Stimulated activated naive CD8-positive, alpha-beta T cell treated with anti-CD3 and anti-CD28 coated beads, Interleukin-15, Interleukin-2, amounts not matched to agents 100 ng/mL and 50 ng/mL, for 24 hours (primary cell): ENCODE measurements around the gene POU5F1.

Source experiments
- H3K27ac Mint-ChIP-seq: one replicate; pipeline ENCODE4 v1.8.0; 2021; ENCODE audit warnings: mild to moderate bottlenecking, mixed read lengths
- H3K27me3 Mint-ChIP-seq: one replicate; pipeline ENCODE4 v1.8.0; 2021; ENCODE audit warnings: mixed read lengths
- H3K36me3 Mint-ChIP-seq: one replicate; pipeline ENCODE4 v1.8.0; 2021; ENCODE audit warnings: low read depth, mixed read lengths
- H3K4me1 Mint-ChIP-seq: one replicate; pipeline ENCODE4 v1.8.0; 2021; ENCODE audit warnings: low read depth, mixed read lengths
- H3K4me3 Mint-ChIP-seq: one replicate; pipeline ENCODE4 v1.8.0; 2021; ENCODE audit warnings: mild to moderate bottlenecking, mixed read lengths
- H3K9me3 Mint-ChIP-seq: one replicate; pipeline ENCODE4 v1.8.0; 2021; ENCODE audit warnings: mixed read lengths

POU5F1 gene

DNA sequence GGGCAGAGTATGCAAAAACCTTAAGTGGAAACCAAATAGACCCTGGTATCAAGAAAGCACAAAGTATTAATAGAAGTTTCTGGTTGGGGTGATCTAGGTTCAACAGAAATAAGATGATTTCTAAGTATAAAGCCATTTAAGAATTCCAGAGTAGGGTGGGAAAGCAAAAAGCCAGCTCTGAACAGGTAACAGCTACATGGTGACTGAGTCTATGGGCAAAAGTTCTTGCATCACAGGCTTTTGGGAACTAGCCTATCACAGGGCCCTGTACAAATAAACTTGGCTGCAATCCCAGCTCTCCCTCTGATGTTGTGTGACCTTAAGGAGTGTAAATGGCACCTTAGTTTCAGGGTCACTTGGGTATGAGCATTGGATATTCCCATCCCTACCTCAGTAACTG is 6.6 kb downstream of the POU5F1 start:
- H3K9me3 Mint-ChIP-seq, result no peaks in the 10 kb centered on the region
- H3K4me3 Mint-ChIP-seq, result no peak overlapping the region
- H3K36me3 Mint-ChIP-seq, result peaks cover 30% of the 10 kb centered on the region
- no peak overlapping the region for H3K27ac Mint-ChIP-seq
- no peaks in the 10 kb centered on the region for H3K27me3 Mint-ChIP-seq
- peaks cover 48% of the 10 kb centered on the region for H3K4me1 Mint-ChIP-seq

DNA sequence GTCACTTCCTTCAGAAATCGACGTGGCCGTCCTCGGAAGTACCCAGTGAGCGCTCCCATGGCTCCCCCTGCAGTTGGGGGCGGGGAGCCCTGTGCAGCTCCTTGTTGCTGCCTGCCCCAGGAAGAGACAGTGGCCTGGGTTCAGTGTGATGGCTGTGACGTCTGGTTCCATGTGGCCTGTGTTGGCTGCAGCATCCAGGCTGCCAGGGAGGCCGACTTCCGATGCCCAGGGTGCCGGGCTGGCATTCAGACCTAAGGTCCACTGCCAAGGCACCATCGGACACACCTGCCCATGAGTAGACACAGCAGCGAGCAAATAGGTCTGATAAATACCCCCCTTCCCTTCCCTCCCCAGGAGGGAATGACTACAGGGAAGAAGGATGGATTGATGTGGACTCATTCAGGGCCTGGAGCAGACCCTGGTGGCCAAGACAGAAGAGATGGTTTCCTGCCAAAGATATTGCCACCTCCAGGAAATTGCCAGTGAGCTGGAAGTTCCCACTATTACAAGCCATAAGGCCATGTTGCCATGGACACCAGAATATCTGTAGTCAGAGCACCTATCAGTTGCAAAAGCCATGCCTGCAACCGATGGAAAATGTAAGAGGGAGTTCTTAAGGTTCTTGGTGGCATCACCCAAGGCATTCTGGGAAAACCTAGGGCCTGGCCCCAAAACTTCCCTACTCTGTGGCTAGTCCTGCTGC is 7.9 kb downstream of the POU5F1 start:
- no peaks in the 10 kb centered on the region for H3K27me3 Mint-ChIP-seq
- no peak overlapping the region for H3K4me3 Mint-ChIP-seq
- peaks cover 35% of the 10 kb centered on the region for H3K36me3 Mint-ChIP-seq
- peaks cover 55% of the 10 kb centered on the region for H3K4me1 Mint-ChIP-seq
- H3K9me3 Mint-ChIP-seq, result no peaks in the 10 kb centered on the region
- H3K27ac Mint-ChIP-seq, result no peak overlapping the region

DNA sequence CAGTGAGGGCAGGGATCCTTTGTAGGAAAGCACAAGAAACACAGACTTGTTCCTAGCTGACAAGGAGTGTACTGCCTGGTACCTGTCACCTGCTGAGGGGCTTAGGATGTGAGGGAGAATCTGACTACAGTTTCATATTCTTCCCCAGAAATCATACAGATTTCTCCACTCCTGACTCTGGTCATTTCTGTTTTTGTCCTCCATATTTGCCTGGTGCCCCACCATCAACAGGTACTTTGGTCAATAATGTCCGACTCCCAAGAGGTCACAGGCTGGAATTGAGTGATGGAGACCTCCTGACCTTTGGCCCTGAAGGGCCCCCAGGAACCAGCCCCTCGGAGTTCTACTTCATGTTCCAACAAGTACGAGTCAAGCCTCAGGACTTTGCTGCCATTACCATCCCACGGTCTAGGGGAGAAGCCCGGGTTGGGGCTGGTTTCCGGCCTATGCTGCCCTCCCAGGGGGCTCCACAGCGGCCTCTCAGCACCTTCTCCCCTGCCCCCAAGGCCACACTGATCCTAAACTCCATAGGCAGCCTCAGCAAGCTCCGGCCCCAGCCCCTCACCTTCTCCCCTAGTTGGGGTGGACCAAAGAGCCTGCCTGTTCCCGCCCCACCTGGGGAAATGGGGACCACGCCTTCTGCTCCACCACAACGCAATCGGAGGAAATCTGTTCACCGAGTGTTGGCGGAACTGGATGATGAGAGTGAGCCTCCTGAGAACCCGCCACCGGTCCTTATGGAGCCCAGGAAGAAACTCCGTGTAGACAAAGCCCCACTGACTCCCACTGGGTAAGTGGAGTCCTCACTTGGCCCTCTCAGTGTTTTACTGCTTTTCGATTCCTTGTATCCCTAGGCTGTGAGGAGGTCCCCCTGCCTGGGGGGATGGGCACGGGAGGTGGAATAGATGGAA is 9.0 kb downstream of the POU5F1 start:
- Mint-ChIP-seq H3K36me3 (peaks cover 36% of the 10 kb centered on the region), H3K4me1 (peaks cover 61% of the 10 kb centered on the region), H3K27me3 (no peaks in the 10 kb centered on the region), H3K9me3 (no peaks in the 10 kb centered on the region), H3K4me3 (peak overlapping the region; percentile 5), H3K27ac (no peak overlapping the region)

DNA sequence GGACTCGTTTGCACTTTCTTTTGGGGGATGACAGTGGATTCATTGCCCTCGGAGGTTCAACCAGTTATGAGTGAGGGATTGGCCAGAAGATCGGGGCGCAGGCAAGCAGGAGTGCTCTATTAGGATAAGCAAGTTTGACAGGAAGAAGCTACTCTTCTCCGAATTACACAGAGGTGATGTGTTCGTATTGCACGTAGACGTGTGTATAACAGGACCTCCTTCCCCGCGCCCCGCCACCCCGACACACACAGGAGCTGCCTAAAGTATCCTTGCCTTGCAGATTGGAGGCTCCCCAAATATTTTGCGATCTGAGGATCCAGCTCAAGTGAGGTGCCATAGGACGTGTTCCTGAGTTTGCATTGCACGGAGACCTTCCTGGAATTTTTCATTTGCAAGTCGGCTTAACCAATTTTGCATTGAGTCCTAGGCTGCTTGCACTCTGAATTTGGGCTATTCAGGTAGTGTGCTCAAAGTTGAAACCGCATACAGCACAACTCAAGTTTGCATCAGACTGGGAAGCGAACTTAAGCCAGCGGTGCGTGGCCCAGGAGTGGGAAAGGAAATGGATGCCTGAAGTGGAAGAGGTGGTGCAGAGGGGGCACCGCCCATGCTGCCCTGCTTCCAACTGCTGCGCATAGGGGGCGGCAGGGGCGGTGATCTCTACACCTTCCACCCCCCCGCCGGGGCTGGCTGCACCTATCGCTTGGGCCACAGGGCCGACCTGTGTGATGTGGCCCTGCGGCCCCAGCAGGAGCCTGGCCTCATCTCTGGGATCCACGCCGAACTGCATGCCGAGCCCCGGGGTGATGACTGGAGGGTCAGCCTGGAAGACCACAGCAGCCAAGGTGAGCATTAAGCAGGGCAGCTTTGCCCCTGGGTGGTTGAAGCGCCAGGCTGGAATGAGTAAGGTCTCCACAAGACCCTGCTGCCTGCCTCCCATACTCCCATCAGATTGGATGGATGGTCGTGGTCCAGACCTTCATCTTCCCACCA is 11.3 kb downstream of the POU5F1 start:
- Mint-ChIP-seq H3K9me3 (no peaks in the 10 kb centered on the region), H3K4me3 (peak overlapping the region; percentile 99), H3K36me3 (peaks cover 54% of the 10 kb centered on the region), H3K4me1 (peaks cover 50% of the 10 kb centered on the region), H3K27me3 (no peaks in the 10 kb centered on the region), H3K27ac (peak overlapping the region; percentile 88)

DNA sequence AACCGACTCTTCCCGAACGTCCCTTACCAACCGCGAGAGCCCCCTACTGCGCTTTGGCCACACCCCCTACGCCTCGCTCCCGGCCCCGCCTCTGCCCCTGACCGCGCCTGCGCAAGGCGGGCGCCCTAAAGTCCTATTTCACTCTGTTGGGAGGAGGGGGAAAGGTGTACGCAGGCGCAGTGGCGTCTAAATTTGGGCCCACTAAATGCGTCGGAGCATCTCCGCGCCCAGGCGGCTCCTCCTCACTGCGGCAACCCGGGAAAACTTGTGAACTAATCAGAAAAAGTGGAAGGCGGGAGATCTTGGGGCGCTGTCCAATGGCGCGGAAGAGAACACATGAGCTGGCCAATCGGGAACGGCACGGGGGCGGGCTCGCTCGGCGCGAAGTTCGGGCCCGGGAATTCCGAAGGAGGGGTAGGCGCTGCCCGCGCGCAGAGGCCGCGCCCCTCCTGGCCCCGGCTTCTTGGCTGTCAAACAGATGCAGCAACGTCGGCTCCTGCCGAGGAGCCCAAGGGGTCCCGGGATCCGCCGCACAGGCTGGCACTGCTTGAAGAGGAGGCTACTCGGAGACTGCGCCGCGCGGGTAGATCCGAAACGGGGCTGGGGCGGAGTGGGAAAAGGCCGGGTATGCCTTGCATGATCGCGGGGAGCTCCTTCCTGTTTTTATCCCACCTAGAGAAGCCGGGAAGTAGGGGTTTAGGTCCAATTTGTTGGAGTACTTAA is 12.2 kb downstream of the POU5F1 start, which contains the start of gene TCF19:
Gene TCF19, plus strand, starts transcription at position 450 of the 723 bp plus-strand sequence. CDS start 881 bp downstream, outside the sequence.
- H3K36me3 Mint-ChIP-seq, result peaks cover 53% of the 10 kb centered on the region
- no peaks in the 10 kb centered on the region for H3K27me3 Mint-ChIP-seq
- peaks cover 41% of the 10 kb centered on the region for H3K4me1 Mint-ChIP-seq
- no peaks in the 10 kb centered on the region for H3K9me3 Mint-ChIP-seq
- H3K27ac Mint-ChIP-seq, result peak within 1 kb of the TSS; percentile 88
- H3K4me3 Mint-ChIP-seq, result peak within 1 kb of the TSS; percentile 99

DNA sequence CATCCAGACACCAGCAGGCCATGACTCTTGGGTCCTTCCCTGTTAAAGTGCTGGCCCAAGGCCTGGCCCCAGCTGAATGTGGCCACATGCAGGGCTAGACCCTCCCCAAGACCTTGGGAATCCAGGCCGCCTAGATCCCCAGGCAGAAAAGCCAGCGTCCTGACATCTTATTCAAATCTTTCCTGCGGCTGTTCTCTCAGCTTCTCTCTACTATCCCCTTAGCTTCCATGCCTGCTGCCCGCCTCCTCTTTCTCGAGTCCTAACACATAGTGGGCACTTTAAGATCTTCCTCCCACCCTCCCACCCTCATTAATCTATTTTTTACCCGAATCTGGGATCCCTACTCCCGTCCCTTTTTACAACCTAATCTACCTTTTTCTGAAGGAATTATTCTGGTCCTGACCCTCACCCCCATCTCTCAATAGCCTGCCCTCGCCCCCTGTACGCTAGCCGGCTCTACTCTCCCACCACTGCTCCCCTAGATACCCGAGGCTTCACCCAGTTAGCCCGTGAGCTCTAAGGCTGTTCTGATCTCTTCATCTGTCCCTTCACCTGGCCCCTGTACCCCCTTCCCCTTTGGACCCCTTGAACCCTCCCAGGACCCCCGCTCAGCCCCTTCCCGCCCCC is 12.9 kb downstream of the POU5F1 start, which contains the start of gene CCHCR1:
Gene CCHCR1, minus strand, starts transcription at position 290 of the 627 bp plus-strand sequence. Its CDS starts 202 bp downstream, at position 88.
- H3K9me3 Mint-ChIP-seq, result no peaks in the 10 kb centered on the region
- H3K27me3 Mint-ChIP-seq, result no peaks in the 10 kb centered on the region
- H3K4me1 Mint-ChIP-seq, result peaks cover 34% of the 10 kb centered on the region
- H3K27ac Mint-ChIP-seq, result peak within 1 kb of the TSS; percentile 88
- peak within 1 kb of the TSS; percentile 99 for H3K4me3 Mint-ChIP-seq
- H3K36me3 Mint-ChIP-seq, result peaks cover 46% of the 10 kb centered on the region

DNA sequence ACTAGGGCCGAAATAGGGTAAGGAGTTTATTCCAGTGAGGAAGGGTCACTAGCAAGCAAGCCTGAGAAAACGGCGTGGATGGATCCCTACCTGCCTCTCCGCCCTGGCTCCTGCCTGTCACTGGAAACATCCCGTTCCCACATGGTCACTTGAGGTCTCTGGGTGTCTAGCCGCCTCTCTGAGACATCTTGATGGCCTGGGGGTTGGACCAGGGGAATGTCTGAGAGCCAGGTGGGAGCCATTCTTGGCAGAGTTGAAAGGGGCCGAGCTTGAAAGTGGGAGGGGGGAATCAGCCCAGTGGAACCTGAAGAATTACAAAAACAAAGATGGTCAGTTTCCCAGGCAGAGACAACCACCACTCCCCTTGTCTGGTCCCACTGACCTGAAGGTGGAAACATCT is 13.8 kb downstream of the POU5F1 start:
- Mint-ChIP-seq H3K27me3 (no peaks in the 10 kb centered on the region), H3K36me3 (peaks cover 36% of the 10 kb centered on the region), H3K4me1 (peaks cover 25% of the 10 kb centered on the region), H3K9me3 (no peaks in the 10 kb centered on the region), H3K27ac (no peak overlapping the region), H3K4me3 (peak overlapping the region; percentile 99)

DNA sequence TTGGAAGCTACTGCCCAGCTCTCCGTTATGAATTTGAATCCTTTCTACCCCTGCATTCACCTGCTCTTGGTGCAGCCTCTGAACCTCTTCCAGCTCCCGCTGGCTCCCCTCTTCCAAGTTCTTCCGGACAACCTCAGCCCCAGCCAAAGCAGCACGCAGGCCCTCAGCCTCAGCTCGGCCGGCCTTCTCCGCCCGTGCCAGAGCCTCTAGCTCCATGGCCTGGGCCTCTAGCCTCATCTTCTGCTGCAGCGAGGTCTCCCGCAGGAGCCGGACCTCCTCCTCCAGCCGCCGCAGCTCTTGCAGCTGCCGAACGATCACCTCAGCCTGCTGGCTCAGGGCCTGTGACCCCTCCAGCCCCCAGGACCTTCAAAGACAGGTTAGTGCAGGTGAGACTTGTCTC is 16.0 kb downstream of the POU5F1 start:
- Mint-ChIP-seq H3K27ac (no peak overlapping the region), H3K4me1 (peaks cover 17% of the 10 kb centered on the region), H3K4me3 (no peak overlapping the region)

DNA sequence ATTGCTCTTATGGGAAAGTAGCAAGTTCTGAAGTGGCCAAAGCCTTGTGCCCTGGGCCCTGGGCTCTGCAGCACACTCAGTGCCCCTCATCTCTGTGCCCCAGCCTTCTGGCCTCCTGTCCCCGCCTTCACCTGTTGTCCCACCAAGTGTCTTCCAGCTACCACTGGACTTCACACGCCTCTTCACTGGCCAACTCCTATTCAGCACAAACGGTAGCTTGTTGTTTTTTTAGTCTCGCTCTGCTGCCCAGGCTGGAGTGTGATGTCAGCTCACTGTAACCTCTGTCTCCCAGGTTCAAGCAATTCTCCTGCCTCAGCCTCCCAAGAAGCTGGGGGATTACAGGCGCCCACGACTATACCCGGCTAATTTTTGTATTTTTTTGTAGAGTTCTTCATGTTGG is 17.7 kb downstream of the POU5F1 start:
- peaks cover 32% of the 10 kb centered on the region for H3K36me3 Mint-ChIP-seq
- no peak overlapping the region for H3K27ac Mint-ChIP-seq
- peaks cover 5% of the 10 kb centered on the region for H3K4me1 Mint-ChIP-seq
- H3K27me3 Mint-ChIP-seq, result no peaks in the 10 kb centered on the region
- H3K9me3 Mint-ChIP-seq, result no peaks in the 10 kb centered on the region
- no peak overlapping the region for H3K4me3 Mint-ChIP-seq

More for the DNA sequence above, 16.0 kb downstream of the POU5F1 start:
- Mint-ChIP-seq H3K27me3 (no peaks in the 10 kb centered on the region), H3K36me3 (peaks cover 36% of the 10 kb centered on the region), H3K9me3 (no peaks in the 10 kb centered on the region)

DNA sequence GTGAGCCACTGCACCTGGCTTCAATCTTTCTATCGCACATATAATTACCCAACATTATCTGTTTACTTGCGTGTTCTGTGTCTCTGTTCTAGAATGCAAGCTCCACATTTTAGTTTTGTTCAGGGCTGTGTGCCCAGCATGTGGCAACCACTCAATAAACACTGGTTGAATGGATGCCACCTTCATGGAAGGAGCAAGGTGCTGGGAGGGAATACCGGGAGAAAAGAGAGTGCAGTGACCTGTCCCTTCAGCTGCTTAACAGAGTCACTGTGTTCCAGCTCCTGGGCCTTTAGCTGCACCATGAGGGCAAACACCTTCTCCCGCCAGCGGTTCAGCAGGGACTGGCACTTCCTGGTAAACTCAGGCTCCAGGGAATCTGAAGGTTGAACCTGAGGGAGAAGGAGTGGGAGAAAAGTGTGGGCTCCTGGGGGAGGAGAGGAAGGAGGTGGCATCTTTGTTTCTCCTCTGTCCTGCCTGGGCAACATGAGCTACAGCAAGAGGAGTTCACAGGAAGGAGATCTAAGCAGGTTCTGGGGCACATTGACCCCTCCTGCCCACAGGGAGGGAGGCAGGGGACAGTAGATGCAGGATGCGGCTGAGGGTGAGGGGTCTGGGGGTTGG is 20.5 kb downstream of the POU5F1 start:
- Mint-ChIP-seq H3K27ac (no peak overlapping the region), H3K36me3 (peaks cover 22% of the 10 kb centered on the region), H3K9me3 (no peaks in the 10 kb centered on the region), H3K27me3 (no peaks in the 10 kb centered on the region), H3K4me3 (no peak overlapping the region), H3K4me1 (no peaks in the 10 kb centered on the region)

DNA sequence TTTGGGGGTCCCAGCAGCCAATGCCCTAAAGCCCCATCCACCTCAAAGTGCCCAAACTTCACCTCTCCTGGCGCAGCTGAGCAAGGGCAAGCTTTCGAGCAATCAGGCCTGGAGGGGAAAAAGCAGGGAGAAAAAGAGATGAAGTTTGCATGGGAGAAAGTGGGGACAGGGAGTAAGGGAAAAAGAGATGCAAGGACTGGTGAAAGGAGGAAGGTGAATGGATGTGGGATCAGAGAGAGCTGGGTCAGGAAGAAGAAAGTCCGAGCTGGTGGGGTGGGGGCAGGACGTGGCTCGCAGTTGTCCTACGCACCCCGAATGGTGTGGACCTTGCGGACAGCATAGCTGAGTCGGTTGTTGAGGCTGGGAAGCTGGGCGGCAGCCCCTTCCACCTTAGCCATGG is 25.1 kb downstream of the POU5F1 start:
- Mint-ChIP-seq H3K27ac (no peak overlapping the region), H3K36me3 (peaks cover 20% of the 10 kb centered on the region), H3K9me3 (no peaks in the 10 kb centered on the region), H3K27me3 (no peaks in the 10 kb centered on the region), H3K4me1 (no peaks in the 10 kb centered on the region), H3K4me3 (no peak overlapping the region)

DNA sequence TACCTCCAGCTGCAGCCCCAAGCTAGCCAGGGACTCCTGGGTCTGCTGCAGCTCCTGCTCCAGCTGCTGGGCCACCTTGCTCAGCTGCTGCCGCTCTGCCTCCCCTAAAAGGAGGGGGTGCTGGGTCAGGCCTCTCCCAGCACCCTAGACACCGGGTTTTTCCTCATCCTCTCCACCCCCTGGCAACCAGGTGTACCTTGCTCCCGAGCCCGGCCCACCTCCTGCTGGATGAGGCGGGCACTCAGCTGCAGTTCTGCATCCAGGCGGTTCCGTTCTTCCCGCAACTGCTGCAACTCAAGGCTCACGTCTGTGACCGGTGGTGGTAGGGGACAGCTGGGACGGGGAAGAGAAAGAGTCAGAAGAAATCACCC is 25.5 kb downstream of the POU5F1 start:
- Mint-ChIP-seq H3K27me3 (no peaks in the 10 kb centered on the region), H3K27ac (no peak overlapping the region), H3K9me3 (no peaks in the 10 kb centered on the region)

DNA sequence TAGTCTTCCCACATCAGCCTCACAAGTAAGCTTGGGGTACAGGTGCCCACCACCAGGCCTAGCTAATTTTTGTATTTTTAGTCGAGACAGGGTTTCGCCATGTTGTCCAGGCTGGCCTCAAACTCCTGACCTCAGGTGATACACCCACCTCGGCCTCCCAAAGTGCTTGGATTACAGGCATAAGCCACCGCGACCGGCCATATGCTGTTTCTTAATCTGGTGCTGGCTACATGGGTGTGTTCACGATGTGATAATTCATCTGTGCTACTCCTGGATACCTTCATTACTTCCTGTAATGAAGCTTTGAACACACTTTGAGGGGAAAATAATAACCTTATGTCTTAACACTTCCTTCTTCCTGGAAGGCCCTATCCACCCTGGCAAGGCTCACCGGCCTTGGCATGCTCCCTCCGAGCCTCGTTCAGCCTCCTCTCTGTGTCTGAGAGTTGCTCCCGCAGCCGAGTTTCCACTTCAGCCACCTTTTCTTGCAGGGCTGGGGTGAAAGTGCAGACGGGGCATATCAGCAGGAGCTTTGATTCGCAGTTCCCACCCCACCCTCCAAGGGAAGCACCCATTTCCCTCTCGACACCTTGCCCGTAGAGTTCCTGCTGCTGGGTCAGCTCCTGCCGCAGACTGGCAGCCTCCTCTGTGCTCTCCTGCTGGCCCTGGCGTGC is 26.0 kb downstream of the POU5F1 start:
- H3K27me3 Mint-ChIP-seq, result no peaks in the 10 kb centered on the region
- no peaks in the 10 kb centered on the region for H3K9me3 Mint-ChIP-seq

More for the DNA sequence above, 25.5 kb downstream of the POU5F1 start:
- Mint-ChIP-seq H3K4me3 (no peak overlapping the region), H3K36me3 (peaks cover 18% of the 10 kb centered on the region), H3K4me1 (no peaks in the 10 kb centered on the region)

More for the DNA sequence above, 26.0 kb downstream of the POU5F1 start:
- no peak overlapping the region for H3K27ac Mint-ChIP-seq
- H3K36me3 Mint-ChIP-seq, result peaks cover 13% of the 10 kb centered on the region
- no peak overlapping the region for H3K4me3 Mint-ChIP-seq
- no peaks in the 10 kb centered on the region for H3K4me1 Mint-ChIP-seq
